Stimulated activated CD8-positive, alpha-beta memory T cell treated with anti-CD3 and anti-CD28 coated beads, Interleukin-7, amount 100 ng/mL, for 24 hours (primary cell): ENCODE results near the gene SNX30.

Source experiments
- DNase-seq: peaks from one replicate; pipeline ENCODE4 v3.0.0-alpha.2; 2020; ENCODE audit warnings: low read depth

The SNX30 gene

GRCh38 chr9:112783551-112783954 lies 33.0 kb downstream of the SNX30 start:
- DNase-seq, result no peak

DNA sequence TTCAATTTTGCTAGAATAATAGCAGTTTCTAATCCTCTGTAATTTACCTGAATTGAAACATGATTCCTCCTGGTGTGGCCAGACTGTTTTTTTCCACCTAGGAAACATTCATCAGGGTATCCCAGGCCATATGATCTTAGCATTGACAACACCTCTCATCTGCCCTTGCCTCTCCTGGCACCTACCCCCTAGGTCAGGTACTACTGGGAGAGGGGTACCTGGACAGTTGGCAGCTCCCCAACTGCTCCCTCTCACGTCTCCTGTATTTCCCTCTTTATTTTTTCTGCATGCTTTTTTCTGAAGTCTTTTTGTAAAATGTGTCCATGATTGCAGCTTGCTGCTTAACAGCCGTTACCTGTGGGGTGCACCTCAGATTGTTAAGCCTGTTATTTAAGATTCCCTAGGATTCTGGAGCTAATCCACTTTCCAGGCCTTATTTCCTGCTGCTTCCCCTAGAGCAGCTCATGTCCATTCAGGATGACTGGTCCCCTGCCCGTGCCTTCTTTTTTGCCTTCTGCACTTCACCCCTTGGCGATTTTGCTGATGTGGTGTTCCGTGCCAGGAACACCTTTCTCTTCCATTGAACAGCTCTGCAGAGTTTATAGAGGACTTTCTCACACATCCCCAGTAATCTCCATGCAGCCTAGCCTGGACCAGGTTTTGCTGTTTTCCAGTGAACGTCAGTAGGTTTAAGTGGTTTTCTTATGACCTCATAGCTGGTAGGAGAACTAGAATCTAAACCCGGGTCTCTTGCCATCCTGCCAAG lies 33.6 kb downstream of the SNX30 start:
- no peak for DNase-seq

- no peak for DNase-seq
Measured at GRCh38 chr9:112785986-112786385, 35.4 kb downstream of the SNX30 start.

DNA sequence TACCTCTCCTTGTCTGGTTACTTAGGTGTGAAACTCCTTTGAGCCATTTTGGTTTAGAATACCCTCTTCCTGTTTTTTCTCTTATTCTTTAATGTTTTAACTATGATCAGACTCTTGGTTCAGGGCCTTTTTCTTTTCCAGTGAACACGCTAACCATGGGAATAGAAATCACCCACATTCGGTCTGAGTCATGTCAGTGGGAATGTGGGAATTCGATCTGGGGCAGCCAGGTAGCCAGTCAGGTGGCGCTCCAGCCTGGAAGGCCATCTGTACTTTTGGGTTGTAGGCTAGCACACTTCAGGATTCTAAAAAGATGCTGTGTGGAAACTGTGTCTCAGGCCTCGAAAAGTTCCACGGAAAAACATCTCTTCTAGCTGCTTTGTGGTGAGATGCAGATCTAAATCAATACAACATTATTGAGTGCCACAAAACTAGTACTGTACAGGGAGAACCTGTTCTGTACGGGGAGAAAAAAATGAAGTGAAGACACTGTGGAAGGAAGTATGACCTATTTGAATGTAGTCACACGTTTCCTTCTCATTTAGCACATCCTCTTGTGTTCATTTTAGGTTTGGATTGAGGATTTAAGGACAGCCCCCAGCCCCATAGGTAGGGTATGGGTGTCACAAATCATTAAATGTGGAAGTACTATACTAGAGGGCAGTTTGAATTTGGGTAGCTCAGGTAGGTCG lies 36.4 kb downstream of the SNX30 start:
- no peak for DNase-seq

DNA sequence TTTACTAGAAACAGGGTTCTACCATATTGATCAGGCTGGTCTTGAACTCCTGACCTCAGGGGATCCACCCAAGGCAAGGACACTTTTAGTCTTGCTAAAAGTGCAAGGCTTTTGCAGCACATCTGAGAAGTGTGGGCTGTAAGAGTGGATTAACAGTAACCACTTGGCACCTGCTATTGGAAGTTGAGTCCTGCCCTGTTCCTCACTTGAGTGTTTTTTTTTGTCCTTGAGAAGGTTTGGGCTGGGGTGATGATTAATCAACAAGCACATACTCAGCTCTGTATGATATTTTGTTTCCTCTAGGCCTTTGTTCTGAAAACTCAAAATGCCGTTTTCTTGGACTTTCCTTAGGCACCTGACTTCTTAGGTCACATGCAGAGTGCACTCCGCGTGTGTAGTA lies 37.4 kb downstream of the SNX30 start:
- DNase-seq, result no peak

- no peak for DNase-seq
Measured at GRCh38 chr9:112789473-112789872, 38.9 kb downstream of the SNX30 start.

GRCh38 chr9:112789891-112790774 lies 39.6 kb downstream of the SNX30 start:
- DNase-seq, result no peak

- DNase-seq, result no peak
Measured at GRCh38 chr9:112792670-112793069, 42.1 kb downstream of the SNX30 start.

DNA sequence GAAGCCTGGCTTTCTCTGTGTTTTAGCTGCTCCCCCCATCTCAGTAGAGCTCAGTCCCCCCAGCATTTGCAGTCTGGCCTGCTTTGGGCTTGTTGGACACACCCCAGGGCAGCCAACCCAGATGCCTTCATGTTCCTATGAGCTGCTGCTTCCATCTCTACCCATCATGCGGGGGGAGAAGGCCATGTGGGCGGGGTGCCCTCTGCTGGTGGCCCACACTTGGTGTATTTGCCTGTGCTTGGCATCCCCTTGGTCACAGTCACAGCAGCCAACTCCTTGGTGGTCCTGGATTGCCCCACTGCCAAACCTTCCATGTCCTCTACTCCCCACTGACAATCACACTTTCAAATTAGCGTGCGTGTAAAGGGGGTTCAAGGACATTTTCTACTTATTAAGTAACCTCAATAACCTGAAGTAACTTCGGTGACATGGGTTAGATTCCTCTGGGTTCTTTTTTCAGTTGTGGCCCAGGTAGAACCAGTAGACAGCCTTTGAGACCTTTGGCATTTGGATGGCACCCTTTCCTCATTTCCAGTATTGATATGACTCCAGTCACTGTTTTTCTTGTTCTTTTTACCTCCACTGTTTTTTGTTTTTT lies 42.8 kb downstream of the SNX30 start:
- peak; percentile 62 for DNase-seq

GRCh38 chr9:112794731-112795130 lies 44.2 kb downstream of the SNX30 start:
- no peak for DNase-seq

DNA sequence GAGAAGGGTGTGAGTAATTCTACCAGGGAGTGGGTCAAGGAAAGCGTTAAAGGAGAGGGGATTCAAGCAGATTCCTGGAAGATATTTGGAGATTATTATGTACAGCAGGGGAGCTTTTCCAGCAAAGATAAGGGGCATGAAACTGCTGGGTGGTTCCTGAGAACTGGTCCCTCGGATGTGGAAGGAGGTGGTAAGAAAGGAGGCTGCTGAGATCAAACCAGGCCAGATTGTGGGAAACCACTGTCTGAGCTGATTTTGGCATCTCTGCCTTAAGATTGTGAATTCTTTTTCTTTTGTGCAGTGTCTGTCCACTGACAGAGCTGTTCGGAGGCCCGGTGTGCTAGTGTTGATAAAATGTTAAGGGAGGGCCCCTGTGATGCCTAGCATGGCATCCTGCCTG lies 45.4 kb downstream of the SNX30 start:
- no peak for DNase-seq

GRCh38 chr9:112796485-112796884 lies 45.9 kb downstream of the SNX30 start:
- DNase-seq, result no peak

DNA sequence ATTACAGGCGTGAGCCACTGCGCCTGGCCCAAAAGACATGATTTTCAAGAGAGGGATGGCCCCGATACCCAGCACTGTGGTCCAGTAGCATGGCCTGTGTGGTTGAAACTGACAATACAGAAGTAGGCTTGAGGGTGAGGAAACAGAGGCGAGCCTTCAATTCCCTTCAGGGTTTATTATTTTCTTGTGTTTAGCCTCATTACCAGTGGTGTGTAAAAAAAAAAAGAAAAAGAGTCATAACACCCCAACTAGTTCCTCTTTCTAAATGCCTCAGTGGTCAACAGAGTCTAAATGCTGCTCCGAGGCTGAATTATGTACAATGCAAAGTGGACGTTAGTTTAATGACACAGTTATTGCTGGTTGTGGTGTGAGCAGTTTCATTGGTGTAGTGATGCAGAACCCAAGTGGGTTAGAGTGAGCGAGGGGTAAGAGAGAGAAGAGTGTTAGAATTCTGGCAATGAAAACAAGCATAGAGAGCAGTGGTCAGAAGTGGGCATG lies 58.8 kb downstream of the SNX30 start:
- DNase-seq, result no peak

DNA sequence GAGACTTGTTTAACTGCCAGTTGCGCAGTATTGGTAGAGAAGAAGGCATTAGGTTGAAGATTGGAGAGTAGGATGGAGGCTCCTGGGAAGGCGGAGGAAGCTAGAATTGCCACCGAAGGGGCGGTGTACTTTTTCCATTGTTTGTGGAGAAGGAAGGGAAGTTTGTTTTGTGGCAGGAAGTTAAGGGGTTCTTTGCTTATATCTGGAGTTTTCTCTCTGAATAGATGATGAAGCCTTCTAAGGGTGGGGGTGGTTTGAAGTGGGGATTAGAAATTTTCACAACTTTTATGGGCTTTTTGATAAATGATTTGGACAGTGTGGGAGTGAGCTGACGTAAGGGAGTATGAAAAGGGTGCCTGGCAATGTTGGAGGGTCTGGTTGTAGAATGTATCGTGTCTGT lies 59.3 kb downstream of the SNX30 start:
- DNase-seq, result no peak

DNA sequence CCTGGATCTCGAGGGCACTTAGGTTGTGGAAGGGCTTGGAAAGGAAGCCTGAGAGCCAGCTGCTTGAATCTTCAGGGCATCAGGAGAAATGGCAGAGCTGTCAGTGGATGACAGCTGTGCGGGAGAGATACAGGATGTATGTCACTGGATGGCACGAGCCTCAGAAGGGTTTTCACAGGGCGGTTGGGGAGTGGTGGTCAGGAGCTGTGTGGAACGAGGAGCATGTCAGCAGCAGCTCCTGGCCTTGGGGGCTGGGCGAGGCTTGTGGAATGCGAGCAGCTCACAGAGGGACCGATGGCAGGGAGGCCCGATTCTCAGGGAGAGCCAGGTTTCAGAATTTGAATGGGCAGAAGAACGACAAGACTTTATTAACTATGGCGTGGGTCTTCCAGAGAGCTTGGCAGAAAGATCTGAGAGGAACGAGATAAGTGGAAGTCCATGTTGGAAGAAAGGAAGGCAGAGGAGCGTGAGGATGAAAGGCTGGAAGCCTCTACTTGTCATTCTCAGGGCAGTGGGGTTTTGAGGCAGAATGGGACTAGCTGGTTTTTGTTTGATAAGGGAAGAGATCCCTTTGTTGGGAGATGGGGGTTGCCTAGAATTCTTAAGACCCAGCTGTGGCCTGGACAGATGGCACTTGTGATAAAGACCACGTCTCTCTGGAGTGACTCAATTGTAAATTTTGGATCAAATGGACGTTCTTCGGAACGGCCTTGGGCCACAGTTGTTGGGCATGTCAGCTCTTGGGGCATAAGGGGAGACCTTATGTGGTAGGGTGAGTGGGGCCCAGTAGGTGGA lies 60.3 kb downstream of the SNX30 start:
- DNase-seq, result no peak

GRCh38 chr9:112811518-112811917 lies 61.0 kb downstream of the SNX30 start:
- DNase-seq, result no peak

DNA sequence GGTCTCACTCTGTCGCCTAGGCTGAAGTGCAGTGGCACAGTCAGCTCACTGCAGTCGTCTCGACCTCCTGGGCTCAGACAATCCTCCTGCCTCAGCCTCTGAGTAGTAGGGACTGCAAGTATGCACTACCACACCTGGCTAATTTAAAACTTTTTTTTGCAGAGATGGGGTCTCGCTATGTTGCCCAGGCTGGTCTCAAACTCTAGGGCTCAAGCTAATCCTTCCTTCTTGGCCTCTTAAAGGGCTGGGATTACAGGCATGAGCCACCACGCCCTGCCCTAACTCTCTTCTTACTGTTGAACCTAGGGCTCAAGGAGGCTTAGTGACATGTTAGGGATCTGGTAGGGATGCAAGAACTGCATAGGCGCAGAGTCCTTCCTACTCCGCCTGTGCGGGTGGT lies 65.3 kb downstream of the SNX30 start:
- DNase-seq, result no peak

- no peak for DNase-seq
Measured at GRCh38 chr9:112817860-112818203, 67.3 kb downstream of the SNX30 start.

DNA sequence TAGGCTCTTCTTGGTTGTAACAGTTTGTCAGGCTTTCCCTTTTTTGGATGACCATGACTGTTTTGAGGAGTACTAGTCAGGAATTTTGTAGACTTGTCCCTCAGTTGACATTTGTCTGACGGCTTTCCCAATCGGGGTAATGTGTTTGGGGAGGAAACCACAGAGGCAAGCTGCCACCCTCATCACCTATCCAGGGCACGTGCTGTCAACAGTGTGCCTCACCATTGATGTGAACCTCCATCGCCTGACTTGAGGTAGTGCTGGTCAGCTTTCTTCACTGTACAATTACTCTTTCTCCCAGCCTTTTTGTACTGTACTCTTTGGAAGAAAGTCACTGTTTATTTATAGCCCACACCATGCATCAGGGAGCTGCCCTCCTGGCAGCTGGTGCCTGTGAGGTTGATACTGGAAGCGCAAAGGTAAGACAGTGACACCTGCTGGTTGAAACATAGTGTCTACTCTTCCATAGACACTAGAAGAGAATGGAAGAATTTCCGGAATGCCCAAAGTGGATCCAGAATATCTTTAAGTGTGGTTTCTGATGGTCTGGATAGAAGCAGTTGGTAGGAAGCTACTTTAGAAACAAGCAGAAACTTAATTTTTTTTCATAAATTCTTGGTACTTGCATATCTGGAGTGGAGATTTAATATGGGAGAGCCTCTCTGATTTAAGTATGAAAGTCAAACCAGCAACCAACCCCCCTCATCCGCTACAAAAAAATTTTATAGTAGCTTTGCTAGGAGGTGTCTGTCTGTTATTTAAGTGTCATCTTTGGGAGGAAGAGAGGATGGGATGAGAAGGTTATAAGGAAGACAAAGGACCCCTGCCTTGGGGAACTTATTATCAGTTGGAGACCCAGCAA lies 69.3 kb downstream of the SNX30 start:
- no peak for DNase-seq

GRCh38 chr9:112820881-112821280 lies 70.3 kb downstream of the SNX30 start:
- DNase-seq, result no peak
